ENCODE results near the gene ADGRE2.
"Not testable (repeated sequence)": the region's sequence is repeated elsewhere in the genome, so short reads cannot be mapped to it uniquely, and the experiment has no call there.

The ADGRE2 gene

GRCh38 chr19:14780622-14781225 is 2.4 kb upstream of the ADGRE2 start:
- not testable (repeated sequence) for DNase-seq

- DNase-seq, result no peak
Observed at GRCh38 chr19:14779151-14779550, 791 bp upstream of the ADGRE2 start.

GRCh38 chr19:14777645-14778044 is 715 bp downstream of the ADGRE2 start:
- not testable (repeated sequence) for DNase-seq

GRCh38 chr19:14775869-14776586 is 2.3 kb downstream of the ADGRE2 start:
- peak in 6 of 58 donors; percentile 3 to 12 (median 10) for DNase-seq

- not testable (repeated sequence) for DNase-seq
Observed at GRCh38 chr19:14775326-14775725, 3.0 kb downstream of the ADGRE2 start.

GRCh38 chr19:14774373-14774772 is 4.0 kb downstream of the ADGRE2 start:
- DNase-seq, result no peak

- DNase-seq, result not testable (repeated sequence)
Observed at GRCh38 chr19:14773722-14774121, 4.6 kb downstream of the ADGRE2 start.

GRCh38 chr19:14772995-14773394 is 5.4 kb downstream of the ADGRE2 start:
- DNase-seq, result no peak

- DNase-seq, result no peak
Observed at GRCh38 chr19:14772467-14772866, 5.9 kb downstream of the ADGRE2 start.

- no peak for DNase-seq
Observed at GRCh38 chr19:14770944-14771839, 7.2 kb downstream of the ADGRE2 start.

- DNase-seq, result no peak
Observed at GRCh38 chr19:14770136-14770535, 8.2 kb downstream of the ADGRE2 start.

- DNase-seq, result no peak
Observed at GRCh38 chr19:14769201-14769600, 9.2 kb downstream of the ADGRE2 start.

- DNase-seq, result no peak
Observed at GRCh38 chr19:14768001-14768400, 10.4 kb downstream of the ADGRE2 start.

- no peak for DNase-seq
Observed at GRCh38 chr19:14767466-14767971, 10.8 kb downstream of the ADGRE2 start.

- DNase-seq, result not testable (repeated sequence)
Observed at GRCh38 chr19:14765841-14766240, 12.5 kb downstream of the ADGRE2 start.

GRCh38 chr19:14765403-14765802 is 13.0 kb downstream of the ADGRE2 start:
- not testable (repeated sequence) for DNase-seq

GRCh38 chr19:14764401-14764800 is 14.0 kb downstream of the ADGRE2 start:
- DNase-seq, result no peak

GRCh38 chr19:14763497-14764145 is 14.7 kb downstream of the ADGRE2 start:
- DNase-seq, result no peak

- no peak for DNase-seq
Observed at GRCh38 chr19:14762111-14762510, 16.2 kb downstream of the ADGRE2 start.

GRCh38 chr19:14761607-14762006 is 16.8 kb downstream of the ADGRE2 start:
- no peak for DNase-seq

GRCh38 chr19:14758816-14759215 is 19.5 kb downstream of the ADGRE2 start:
- DNase-seq, result no peak
